DMS 273 (cell line): Measurements from ENCODE around the gene FOXJ2.
"Not testable (repeated sequence)": the region's sequence is repeated elsewhere in the genome, so short reads cannot be mapped to it uniquely, and the experiment has no call there.

ENCODE experiments used
- DNase-seq: peaks from one replicate; lab custom pipeline; 2025; ENCODE audit not compliant: unreplicated experiment; lab: John Stamatoyannopoulos, UW

Gene FOXJ2

DNA sequence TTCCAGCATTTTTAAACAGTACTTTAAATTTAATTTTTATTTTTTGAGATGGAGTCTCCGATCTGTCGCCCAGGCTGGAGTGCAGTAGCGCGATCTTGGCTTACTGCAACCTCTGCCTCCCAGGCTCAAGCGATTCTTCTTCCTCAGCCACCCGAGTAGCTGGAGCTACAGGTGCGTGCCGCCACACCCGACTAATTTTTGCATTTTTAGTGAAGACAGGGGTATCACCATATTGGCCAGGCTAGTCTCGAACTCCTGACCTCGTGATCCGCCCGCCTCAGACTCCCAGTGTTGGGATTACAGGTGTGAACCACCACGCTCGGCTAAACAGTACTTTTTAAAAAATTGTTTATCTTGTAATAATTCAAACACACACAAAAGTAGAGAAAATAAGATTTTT is 4.2 kb upstream of the FOXJ2 start:
- DNase-seq, result no peak

DNA sequence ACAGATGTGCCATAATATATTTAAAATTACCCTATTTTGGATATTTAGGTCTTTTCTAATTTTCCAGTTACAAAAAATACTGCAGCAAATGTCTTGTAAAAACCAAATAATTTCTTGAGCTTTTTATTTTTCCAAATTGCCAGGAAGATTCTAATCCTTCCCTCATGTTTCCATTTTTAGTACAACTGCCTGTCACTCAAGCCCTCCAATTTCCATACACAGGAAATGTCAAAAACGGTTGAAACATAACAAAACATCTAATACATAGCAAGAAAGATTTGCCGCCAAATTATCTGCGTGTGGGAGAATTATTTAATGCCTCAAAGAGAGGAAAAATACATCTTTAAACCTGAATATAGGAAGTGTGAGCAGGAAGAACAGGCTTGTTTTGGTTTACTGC is 2.3 kb upstream of the FOXJ2 start:
- no peak for DNase-seq

DNA sequence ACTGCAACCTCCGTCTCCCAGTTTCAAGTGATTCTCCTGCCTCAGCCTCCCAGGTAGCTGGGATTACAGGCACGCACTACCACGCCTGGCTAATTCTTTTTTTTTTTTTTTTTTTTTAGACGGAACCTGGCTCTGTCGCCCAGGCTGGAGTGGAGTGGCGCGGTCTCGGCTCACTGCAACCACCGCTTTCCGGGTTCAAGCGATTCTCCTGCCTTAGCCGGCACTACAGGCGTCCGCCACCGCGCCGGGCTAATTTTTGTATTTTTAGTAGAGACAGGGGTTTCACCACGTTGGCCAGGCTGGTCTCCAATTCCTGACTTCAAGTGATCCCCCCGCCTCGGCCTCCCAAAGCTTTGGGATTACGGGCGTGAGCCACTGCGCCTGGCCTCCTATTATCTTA is 1.5 kb upstream of the FOXJ2 start:
- DNase-seq, result not testable (repeated sequence)

DNA sequence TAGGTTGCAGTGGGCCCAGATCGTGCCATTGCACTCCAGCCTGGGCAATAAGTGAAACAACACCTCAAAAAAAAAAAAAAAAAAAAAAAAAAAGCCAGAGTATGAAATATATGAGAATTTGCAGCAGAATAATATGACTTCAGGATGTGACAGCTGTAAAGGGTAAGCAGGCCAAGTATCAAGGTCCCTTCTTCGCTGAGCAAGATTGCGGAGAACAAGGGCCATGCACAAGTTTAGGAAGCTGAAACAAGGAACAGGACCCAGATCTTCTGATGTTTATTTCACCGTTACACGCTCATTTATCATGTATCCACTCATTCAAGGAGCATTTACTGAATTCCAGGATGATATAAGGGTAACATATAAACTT is 659 bp upstream of the FOXJ2 start:
- DNase-seq, result no peak

DNA sequence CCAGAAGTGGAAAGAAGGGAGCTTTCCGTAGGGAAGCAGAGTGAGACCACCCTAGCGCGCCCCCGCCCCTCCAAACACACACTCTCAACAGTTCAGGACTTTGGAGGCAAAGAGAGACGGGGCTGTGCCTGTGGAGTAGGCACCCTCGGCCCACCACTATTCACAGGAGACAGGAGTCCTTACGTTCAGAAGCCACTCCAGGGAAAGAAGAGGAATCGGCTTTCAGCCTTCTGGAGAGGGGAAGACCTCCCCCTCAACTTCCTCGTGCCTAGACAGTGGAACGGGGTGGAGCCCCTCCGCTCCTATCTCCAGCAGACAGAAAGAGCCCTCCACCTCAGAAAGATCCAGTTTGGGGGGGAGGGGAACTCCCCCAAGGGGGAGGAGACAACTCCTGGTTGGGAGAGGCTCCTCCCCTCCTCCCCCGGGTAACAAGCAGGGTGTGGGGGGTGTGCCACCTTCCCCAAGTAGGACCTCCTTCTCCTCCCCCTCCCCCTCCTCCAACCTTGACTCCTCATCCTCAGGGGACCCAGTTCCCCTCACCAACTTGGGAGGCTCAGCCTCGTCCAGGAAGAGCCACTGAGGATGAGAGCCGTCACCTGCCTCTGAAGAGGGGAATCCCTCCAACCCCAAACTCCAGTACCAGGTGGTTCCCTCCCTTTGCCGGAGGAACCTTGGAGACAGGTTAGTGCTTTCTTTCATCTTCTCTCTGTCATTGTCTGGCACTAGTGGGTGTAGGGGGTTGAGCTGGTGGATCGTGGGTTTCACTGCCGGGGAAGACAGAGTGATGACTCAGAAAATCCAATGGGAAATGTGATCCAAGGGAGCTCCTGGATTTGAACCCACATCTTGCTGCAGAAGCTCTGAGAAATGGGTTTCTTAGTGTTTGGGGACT is 883 bp downstream of the FOXJ2 start:
- DNase-seq, result peak; percentile 52

DNA sequence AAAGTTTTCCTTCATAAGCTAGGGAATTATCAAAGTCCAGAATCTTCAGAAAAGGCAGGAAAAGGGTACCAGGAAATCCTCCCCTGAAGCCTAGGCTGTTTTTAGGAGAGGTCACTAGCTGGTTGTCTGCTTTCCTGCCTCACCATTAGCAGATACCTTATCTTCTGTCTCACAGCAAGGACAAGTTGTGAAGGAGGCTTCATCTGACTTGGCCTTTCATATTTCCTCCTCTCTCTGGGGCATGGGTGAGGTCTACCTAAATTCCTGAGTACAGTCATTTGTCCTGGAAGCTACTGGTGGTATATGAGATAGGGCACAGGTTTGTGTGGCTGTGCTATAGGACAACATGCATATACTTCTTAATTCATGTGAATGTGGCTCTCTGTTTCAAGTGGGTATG is 2.3 kb downstream of the FOXJ2 start:
- DNase-seq, result no peak

DNA sequence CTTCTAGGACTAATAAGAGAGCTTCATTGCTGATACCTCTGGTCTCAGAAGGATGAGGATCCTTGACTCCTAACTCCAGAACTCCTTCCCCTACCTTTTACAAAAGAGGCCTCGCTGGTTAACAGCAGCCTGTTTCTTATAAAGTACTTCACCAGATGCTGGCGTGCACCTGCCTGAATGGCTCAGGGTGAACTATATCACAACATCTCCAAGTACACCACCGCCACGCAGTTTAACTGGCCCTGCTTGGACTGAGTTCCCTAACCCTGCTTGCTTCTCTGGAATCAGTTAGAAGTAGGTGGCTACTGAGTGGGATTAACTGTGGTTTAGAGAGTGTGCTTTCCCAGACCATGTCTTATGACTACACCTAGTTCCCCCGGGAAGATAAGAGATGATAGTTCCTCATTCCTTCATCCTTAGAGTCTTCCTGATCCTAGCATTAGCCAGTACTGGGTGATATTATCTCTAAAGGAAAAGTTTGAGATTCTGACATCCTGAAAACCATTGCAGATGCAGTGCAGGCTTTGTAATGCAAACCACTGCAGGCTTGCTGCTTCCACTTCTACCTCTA is 3.0 kb downstream of the FOXJ2 start:
- DNase-seq, result no peak

DNA sequence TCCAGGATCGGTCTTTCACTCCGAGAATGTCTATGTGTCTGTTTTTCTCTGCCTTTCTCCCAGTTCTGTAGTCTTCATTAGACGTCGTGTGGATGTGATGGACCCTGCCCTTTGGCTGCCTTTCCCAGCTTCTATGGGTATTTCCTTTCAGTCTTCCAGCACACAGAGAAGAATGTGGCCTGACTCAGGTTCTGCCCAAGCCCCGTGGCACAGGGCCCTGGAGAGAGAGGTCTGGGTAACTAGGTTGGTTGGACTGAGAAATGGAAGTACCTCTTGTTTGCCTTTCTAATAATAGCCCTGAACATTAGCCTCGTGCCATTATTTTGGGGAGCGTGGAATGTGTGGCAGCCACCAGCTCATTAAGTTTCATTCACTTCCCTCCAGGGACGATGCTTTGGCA is 3.8 kb downstream of the FOXJ2 start:
- no peak for DNase-seq

DNA sequence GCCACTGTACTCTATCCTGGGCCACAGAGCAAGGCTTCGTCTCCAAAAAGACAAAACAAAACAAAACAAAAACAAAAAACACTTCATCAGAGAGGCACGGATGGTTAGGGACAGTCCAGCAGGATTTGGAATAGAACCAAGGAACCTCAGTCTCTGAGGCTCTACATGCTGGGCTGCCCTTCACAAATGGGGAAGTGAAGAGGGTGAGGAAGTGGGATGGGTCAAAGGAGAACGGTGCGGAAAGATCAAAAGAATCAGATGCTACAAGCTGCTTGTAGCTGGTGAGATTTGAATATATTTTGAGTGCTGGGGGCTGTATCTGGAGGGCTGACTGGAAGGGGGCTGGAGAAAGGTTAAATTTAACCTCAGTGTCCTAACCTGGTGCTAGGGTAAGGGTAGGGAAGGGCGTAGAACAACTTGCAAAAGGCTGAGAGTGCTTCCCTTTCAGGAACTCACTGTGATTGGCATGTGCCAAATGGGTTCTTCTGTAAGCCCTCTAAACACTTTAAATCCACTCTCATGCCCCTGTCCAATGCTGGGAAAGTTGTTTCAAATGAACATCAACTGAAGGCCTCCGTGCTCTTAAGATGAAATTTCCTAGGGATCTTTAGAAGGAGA is 4.6 kb downstream of the FOXJ2 start:
- no peak for DNase-seq

DNA sequence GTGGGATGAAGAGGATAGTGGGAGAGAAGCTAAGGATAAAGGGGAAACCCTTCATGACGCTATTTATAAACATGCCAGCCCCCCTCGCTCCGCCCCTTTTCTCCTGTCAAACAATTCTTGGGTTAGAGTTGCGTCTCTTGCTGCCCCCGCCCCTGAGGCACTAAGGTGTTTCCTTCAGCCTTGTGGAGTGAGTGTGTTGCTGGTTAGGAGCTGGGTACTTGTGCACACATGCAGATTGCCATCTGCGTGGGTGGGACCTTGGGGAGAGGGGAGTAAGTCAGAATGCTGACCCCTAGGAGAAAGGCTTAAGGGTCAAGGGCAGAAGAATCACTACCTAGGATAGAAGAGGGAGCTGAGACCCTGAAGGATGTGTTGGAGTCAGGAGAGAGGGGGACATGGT is 5.4 kb downstream of the FOXJ2 start:
- DNase-seq, result peak; percentile 28

DNA sequence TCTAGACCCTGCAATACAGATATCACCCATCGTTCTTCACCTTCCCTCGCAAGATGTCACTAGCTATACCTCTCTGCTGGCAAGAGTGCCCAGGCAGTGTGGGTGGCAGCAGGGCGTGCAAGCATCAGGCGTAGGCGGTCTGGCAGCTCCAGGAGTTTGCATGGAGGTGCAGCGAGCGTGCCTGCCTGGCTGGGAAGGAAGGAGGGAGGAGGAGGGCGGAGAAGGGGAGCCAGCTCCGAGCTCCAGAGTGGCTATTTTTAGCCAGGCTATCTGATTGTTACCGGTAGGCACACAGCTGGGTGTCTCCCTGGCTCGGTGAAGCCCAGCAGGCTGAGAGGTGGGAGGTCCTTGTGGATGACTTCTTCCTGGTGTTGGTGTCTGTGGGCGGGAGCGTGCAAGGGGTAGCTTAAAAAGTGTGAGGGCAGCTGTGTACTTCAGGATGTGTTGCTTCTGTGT is 6.2 kb downstream of the FOXJ2 start:
- DNase-seq, result peak; percentile 85

DNA sequence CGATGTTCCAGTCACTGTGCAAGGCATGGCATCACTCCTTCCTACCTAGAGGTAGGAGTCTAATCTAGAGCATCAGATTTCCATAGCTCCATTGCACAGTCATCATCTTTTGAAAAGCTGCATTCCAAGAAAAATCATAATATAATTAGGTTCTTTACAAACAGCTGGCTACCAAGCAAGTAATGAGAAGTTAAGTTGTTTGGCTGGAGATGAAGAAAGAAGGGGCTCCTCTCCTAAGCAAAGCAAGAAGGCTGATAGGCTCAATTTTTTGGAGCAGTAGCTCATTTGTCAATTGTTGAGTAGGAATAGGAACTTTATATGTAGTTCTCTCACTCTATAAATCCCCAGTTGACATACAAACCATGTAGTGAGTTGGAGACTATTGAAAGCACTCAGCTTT is 8.3 kb downstream of the FOXJ2 start:
- DNase-seq, result no peak

DNA sequence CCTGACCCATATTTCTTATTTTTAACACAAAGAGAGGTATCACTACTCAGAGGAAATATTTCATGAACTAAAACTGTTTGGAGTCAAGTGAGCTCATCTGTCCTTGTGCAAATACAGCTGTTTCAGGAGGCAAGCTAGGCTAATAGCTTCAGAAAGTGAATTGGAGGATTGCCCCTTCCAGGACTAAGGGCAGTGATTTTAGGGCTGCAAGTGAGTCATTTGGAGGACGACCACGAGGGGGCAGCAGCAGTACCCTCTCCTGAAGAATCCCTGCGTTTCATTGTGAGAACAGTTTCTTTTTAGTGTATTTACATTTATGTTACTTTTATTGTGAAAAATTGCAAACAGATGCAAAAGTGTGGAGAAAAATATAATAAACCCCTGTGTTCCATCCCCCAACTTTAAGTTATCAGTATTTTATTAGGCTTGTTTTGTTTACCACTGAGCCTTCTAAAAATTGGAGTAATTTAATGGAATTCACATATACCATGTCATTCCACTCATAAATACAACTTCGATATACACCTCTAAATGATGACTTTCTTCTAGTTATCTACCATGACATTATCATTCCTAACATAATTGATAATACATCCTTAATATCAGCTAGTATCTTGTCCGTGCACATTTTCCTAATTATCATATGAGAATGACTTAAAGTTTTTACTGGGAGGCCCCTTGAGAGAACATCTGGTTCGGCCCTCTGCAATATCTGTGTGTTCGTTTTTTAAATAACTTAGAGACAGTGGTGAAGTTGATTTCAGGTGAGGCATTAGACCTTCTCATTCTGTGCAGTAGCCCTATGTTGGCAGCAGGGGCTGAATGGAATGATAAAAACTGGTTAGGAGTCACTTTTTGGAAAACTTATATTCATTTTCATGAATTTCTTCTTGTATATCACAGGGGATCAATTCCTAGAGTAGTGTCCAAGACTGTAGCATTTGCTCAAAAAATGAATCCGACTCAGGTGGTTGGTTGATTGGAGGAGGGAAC is 13.7 kb downstream of the FOXJ2 start:
- DNase-seq, result peak; percentile 75

DNA sequence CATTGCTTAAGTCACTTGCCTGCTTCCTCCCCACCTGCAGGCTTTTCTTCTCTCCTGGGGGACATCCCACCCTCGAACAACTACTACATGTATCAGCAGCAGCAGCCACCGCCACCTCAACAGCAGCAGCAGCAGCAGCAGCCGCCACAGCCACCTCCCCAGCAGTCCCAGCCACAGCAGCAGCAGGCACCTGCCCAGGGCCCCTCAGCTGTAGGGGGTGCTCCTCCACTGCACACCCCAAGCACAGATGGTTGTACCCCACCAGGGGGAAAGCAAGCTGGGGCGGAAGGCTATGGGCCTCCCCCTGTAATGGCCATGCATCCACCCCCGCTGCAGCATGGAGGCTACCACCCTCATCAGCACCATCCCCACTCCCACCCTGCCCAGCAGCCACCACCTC is 15.3 kb downstream of the FOXJ2 start:
- no peak for DNase-seq

DNA sequence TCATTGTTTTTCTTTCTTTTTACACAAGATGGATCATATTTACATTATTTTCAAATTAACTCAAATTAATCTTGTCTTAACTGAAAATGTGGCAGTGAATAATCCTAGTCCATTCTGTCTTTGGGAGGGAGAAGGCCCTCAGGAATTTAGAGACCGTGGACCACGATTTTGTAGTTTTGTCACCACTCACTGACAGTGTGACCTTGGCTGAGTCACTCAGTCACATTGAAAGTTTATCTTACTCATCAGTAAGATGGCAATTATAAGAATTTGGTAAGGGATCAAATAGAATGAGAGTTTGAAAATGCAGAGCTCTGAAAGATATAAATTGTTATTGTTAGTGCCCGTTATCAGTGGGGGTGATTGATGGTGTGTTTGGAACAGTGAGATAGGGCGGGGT is 16.4 kb downstream of the FOXJ2 start:
- no peak for DNase-seq

DNA sequence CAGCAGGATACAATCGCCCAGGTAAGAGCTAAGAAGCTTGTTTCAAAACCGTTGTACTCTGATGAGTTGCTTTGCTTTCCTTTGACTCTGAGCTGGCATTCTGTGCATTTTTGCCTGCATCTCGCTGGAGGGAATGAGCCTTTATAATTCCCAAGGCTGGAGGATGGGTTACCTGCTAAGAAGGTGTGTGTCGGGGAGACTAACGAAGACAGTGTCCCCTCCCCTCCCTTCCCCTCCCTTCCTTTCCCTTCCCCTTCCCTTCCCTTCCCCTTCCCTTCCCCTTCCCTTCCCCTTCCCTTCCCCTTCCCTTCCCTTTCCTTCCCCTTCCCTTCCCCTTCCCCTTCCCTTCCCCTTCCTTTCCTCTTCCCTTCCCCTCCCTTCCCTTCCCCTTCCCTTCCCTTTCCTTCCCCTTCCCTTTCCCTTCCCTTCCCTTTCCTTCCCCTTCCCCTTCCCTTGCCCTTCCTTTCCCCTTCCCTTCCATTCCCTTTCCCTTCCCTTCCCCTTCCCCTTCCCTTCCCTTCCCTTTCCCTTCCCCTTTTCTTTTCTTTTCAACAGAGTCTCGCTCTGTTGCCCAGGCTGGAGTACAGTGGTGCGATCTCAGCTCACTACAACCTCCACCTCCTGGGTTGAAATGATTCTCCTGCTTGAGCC is 18.2 kb downstream of the FOXJ2 start:
- no peak for DNase-seq

DNA sequence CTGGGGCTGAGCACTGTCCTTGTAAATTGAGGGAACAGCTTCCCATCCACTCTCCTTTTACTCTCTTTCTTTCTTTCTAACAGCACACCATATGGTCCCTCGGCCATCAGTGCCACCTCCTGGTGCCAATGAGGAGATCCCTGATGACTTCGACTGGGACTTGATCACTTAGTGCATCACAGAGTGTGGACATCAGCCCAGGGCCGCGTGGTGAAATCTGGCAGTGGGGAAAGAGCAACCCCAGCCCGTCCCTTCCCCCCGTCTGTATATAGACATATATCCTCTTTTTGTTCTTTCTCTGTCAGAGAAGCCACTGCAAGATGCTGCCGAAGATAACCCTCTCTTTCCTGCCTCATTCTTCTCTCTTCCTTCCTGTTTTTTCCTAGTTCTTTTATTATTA is 20.2 kb downstream of the FOXJ2 start:
- no peak for DNase-seq

DNA sequence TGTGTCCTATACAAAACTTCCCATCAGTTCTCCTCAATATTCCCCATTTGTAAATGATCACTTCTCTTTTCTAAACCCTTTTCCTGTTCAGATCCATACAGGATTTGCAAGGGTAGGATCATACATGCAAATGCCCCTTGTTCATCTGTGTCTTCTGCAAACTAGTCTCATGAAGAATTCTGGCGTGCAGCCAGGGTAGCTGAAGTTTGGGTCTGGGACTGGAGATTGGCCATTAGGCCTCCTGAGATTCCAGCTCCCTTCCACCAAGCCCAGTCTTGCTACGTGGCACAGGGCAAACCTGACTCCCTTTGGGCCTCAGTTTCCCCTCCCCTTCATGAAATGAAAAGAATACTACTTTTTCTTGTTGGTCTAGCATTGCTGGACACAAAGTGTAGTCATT is 22.3 kb downstream of the FOXJ2 start:
- no peak for DNase-seq

DNA sequence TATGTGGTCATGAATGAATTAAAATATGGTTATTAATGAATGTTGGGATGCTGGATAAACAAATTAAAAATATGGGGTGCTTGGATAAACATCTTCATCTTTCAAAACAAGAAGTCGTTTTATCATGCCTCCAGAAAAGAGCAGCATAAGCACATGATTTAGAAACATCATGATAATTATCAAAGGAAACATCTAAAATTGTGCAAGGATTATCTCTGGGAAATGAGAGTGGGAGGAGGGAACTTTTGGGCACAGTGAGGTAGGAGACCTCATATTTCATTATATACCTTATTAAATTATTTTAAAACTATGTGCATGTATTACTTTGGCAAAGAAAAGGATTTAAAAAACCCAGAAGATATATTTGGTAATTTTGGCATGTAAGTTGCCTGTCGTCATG is 24.8 kb downstream of the FOXJ2 start:
- DNase-seq, result no peak

DNA sequence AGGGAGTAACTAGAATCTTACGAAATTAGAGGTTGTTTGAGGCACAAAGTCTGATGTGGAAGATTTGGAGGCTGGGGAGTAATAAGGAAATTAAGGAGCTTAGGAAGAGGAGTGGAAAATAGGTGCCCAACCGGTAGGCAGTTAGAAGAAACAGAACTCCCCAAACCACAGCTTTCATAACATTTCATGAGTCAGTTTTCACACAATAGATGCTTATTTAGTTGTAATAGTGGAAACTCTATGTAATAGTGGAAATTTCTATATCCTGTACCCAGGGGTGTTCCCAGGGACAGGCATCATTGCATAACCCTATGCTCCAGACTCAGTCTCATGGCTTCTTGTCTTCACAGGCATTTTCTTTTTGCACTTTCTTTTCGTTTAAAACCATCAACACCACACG is 25.3 kb downstream of the FOXJ2 start:
- DNase-seq, result no peak

DNA sequence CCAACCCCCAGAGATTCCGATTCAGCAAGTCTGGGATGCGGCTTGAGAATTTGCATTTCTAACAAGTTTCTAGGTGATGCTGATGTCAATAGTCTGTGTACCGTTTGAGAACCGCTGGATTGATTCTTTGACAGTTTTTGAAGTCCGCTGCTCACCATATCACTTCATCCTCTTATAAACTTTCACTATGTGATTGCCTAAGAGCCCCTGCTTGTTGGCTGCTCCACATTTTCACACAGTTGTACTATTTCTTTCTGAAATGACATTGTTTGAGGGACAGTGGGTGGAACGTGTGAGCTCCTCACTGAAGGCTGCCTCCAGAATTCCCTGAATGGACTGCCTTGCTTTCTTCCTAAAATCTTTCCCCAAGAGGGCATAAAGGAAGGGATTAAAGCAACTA is 26.0 kb downstream of the FOXJ2 start:
- no peak for DNase-seq
